Motor neuron (in vitro differentiated cells): Measurements from ENCODE around the gene EP300. TPM values are rescaled to one million over a fixed set of nuclear protein-coding genes. Genes with fewer than 3 reads are reported as not detected.
"Not testable (repeated sequence)": the region's sequence is repeated elsewhere in the genome, so short reads cannot be mapped to it uniquely, and the experiment has no call there.

ENCODE experiments used
- ATAC-seq, 8 experiments: fragments of 200-7000 bp; cut with Tn5 transposase; replicated peaks in 6 of 8; 2 replicates each; pipeline ENCODE4 v1.8.0; 2021; ENCODE audit warnings: mild to moderate bottlenecking in 8 of 8, moderate library complexity in 8 of 8
- H3K27ac ChIP-seq, 2 donors: fragments of 250-450 bp; sonication (Bioruptor Pico); 2 replicates each; pipeline ENCODE4 v1.9.0; 2021; ENCODE audit warnings: antibody characterized with exemption in 2 of 2, mild to moderate bottlenecking in 2 of 2, moderate library complexity in 1 of 2
- H3K4me1 ChIP-seq, 2 donors: fragments of 250-450 bp; sonication (Bioruptor Pico); replicated peaks in 1 of 2; 2 replicates each; pipeline ENCODE4 v1.6.1; 2021; ENCODE audit warnings: antibody characterized with exemption in 2 of 2, mild to moderate bottlenecking in 2 of 2, moderate library complexity in 1 of 2
- H3K4me3 ChIP-seq, 5 donors: fragments of 250-450 bp; sonication (Bioruptor Pico); 2 replicates each; pipeline ENCODE4 v1.9.0; 2021; ENCODE audit warnings: antibody characterized with exemption in 5 of 5, mild to moderate bottlenecking in 5 of 5, moderate library complexity in 4 of 5
- WGBS, 10 experiments: fragments of 450-650 bp; shearing (Covaris generic); methylation state at CpG; one replicate each; pipeline ENCODE4 v1.0.0; 2022; 5-methylcytosine and 5-hydroxymethylcytosine counted together
- in situ Hi-C, 9 experiments: fragments of 400-800 bp; cut with MboI; loops; one replicate each; pipeline ENCODE4 v1.15.0; 2021; ENCODE audit warnings: low sequenced_read_pairs in 9 of 9, low pct_unique_long_range_greater_than_20kb in 2 of 9; ENCODE audit not compliant: unreplicated experiment in 9 of 9
- total RNA-seq, 8 experiments: library from RNA; unstranded; fragments of 300-600 nt; gene quantifications; 2 replicates each; pipeline versions ENCODE4 v1.2.3 to v1.2.4, GENCODE V29; 2022

EP300 gene
- total RNA-seq, 8 experiments from 2014 or later, result 21.8 to 82.2 (median 32.4) TPM

DNA sequence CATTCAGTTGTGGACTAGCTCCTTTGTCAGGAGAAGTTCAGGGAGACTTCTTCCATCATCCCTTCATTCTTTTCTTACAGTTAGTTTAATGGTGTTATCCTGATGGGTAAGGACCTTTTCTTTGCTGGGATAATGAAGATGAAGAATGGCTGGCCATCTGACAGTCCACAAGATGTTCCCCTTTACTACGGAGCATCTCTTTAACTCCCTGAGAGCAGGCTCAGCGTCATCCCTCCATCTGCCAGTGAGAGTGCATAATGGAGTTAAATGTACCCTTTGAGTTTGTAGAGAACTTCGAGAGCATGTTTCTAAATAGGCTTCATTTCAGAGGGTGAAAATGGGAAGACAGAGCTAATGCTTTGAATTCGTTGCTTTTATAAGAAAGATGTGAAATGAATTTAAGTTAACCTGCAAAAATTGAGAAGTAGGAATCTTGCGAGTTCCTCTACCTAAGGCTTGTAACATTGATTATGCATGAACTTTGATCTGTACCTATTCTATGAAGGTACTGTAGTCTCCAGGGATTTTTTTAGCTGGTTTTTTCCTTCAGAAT, 1.7 kb downstream of the EP300 start:
- 0 to 29% (median 7%) methylated on average over 1 to 5 of the region's 5 CpGs; no CpG with 5 or more reads in 1 of the 10 experiments for WGBS, 10 experiments
- Histone ChIP-seq H3K4me1 (peaks cover 21 to 27% of the 10 kb centered on the region in 2 donors), H3K4me3 (peak overlapping the region; percentile 68 to 94 (median 82)), H3K27ac (no peak overlapping the region)
- in situ Hi-C loops, result loop anchor here in 4 of 9 experiments (10.0 to 25.0 kb wide), 3 partner anchors 132 to 157 kb away; partner anchors contain the start of gene RBX1 (in 3 of the 4)
- no peak for ATAC-seq

DNA sequence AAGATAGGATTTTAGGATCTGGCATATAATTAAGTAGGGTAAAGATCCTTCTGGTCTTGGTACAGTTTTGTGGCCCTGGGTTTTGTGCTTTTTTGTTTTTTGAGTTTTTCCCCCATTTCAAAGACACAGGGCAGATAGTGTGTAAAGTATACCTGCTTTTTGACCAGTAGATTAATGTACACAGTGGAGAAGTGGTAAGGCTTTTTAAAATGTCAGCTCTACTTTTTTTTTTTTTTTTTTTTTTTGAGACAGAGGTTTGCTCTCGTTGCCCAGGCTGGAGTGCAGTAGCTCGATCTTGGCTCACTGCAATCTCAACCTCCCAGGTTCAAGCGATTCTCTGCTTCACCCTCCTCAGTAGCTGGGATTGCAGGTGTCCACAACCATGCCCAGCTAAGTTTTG, 4.0 kb downstream of the EP300 start:
- 20 to 100% (median 76%) methylated on average over 1 to 3 of the region's 3 CpGs; no CpG with 5 or more reads in 3 of the 10 experiments for WGBS, 10 experiments
- Histone ChIP-seq H3K4me1 (peaks cover 17 to 23% of the 10 kb centered on the region in 2 donors), H3K4me3 (no peak overlapping the region), H3K27ac (no peak overlapping the region)
- ATAC-seq, result no peak
- in situ Hi-C loops, result loop anchor here in 4 of 9 experiments (10.0 to 25.0 kb wide), 3 partner anchors 134 to 159 kb away; partner anchors contain the start of gene RBX1 (in 3 of the 4)

DNA sequence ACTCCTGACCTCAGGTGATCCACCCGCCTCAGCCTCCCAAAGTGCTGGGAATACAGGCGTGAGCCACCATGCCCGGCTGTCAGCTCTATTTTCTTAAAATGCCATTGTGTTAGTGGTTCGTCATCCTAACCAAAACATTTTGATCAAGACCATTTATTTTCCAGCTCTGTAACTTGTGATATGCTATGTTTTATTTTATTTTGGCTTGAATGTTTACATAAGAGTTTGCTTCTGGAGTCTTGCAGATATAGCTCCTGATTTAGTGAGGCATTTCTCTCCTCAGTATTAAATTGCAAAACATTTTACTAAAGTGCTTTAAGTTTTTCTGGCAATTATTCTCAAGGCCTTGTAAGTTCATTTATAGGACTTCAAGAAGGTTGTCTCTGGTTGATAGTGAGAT, 4.4 kb downstream of the EP300 start:
- WGBS, 10 experiments, result 0 to 100% (median 95%) methylated on average over 1 to 4 of the region's 4 CpGs; no CpG with 5 or more reads in 1 of the 10 experiments
- in situ Hi-C loops, result loop anchor here in 4 of 9 experiments (10.0 to 25.0 kb wide), 3 partner anchors 135 to 160 kb away; partner anchors contain the start of gene RBX1 (in 3 of the 4)

DNA sequence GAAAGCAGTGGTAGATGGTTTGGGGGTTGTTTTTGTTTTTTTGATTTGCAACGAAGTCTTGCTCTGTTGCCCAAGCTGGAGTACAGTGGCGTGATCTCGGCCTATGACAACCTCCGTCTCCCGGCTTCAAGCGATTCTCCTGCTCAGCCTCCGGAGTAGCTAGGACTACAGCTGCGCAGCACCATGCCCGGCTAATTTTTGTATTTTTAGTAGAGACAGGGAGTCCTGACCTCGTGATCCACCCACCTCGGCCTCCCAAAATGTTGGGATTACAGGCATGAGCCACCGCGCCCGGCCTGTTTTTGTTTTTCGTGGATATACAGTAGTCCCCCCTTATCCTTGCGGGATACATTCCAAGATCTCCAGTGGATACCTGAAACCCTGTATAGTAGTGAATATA, 6.6 kb downstream of the EP300 start:
- ATAC-seq, result no peak
- WGBS, 10 experiments, result 69 to 100% (median 89%) methylated on average over 1 to 11 of the region's 16 CpGs; no CpG with 5 or more reads in 2 of the 10 experiments
- Histone ChIP-seq H3K27ac (no peak overlapping the region), H3K4me1 (peaks cover 17 to 23% of the 10 kb centered on the region in 2 donors), H3K4me3 (no peak overlapping the region)
- in situ Hi-C loops, result loop anchor here in 4 of 9 experiments (10.0 to 25.0 kb wide), 3 partner anchors 137 to 162 kb away; partner anchors contain the start of gene RBX1 (in 3 of the 4)

More for the DNA sequence above, 4.4 kb downstream of the EP300 start:
- H3K4me3 ChIP-seq, result no peak overlapping the region
- H3K27ac ChIP-seq, result no peak overlapping the region
- peaks cover 17 to 23% of the 10 kb centered on the region in 2 donors for H3K4me1 ChIP-seq
- no peak for ATAC-seq

DNA sequence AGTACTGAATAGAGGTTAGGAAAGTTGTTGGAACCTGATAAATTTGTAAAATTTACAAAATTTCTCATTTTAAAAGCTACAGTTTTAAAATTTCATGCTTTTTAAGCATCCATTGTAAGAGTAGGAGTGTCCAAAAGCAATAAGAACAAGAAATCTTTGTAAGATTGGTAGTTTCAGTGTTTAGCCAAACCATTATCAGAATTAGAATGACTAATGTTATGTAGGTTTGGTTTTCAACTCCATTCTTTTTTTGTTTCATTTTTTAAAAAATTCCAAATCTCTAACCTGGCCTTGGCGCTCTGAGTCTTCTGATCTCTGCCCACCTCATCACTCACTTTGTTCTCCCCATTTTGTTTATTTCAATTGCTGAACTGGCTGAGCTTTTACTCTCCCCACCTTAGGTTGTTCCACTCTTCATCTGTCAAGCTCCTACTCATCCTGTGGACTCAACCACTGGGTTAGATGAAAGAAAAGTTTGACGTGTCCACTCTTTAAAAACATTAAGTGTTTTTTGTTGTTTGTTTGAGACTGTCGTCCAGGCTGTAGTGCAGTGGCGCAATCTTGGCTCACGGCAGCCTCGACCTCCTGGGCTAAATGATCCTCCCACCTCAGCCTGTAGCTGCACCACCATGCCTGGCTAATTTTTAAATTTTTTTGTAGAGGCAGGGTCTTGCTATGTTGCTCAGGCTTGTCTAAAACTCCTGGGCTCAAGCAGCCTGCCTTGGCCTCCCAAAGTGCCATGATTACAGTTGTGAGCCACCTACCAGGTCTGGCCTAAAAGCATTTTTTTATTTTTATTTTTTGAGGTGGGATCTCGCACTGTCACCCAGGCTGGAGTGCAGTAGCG, 14.0 kb downstream of the EP300 start:
- no peak overlapping the region for H3K4me3 ChIP-seq
- no peaks in the 10 kb centered on the region for H3K4me1 ChIP-seq
- 66 to 100% (median 84%) methylated on average over 1 to 7 of the region's 8 CpGs; no CpG with 5 or more reads in 1 of the 10 experiments for WGBS, 10 experiments
- no peak for ATAC-seq
- no peak overlapping the region for H3K27ac ChIP-seq
- in situ Hi-C loops, result loop anchor here in 1 of 9 experiments (25.0 kb wide), 1 partner anchor 169 kb away; no protein-coding TSS in a partner anchor

DNA sequence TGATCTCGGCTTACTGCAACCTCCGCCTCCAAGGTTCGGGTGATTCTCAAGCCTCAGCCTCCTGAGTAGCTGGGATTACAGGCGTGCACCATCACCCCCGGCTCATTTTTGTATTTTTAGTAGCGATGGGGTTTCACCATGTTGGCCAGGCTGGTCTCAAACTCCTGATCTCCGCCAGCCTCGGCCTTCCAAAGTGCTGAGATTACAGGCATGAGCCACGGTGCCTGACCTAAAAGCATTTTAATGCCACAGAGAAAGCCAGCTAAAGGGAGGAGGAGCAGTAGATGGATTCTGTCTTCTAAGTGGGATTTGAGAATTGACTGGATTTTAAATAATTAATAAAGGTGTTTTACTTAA, 14.6 kb downstream of the EP300 start:
- in situ Hi-C loops, result loop anchor here in 1 of 9 experiments (25.0 kb wide), 1 partner anchor 170 kb away; no protein-coding TSS in a partner anchor
- H3K4me3 ChIP-seq, ATAC-seq, H3K27ac ChIP-seq, H3K4me1 ChIP-seq: not testable (repeated sequence)
- WGBS, 10 experiments, result 80 to 100% (median 88%) methylated on average over 1 to 9 of the region's 9 CpGs; no CpG with 5 or more reads in 3 of the 10 experiments

DNA sequence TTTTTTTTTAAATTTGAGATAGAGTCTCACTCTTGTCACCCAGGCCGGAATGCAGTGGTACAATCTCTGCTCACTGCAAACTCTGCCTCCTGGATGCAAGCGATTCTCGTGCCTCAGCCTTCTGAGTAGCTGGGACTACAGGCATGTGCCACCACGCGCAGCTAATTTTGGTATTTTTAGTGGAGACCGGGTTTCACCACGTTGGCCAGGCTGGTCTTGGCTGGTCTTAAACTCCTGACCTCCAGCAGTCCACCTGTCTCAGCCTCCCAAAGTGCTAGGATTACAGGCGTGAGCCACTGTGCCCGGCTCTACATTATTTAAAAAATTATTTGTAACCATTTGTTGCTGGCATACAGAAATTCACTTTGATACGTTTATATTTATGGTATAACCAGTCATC, 18.6 kb downstream of the EP300 start:
- in situ Hi-C loops, result loop anchor here in 1 of 9 experiments (25.0 kb wide), 1 partner anchor 174 kb away; no protein-coding TSS in a partner anchor
- Histone ChIP-seq H3K27ac (no peak overlapping the region), H3K4me3 (no peak overlapping the region), H3K4me1 (no peaks in the 10 kb centered on the region)
- ATAC-seq, result no peak
- WGBS, 10 experiments, result 58 to 100% (median 97%) methylated on average over 1 to 9 of the region's 10 CpGs; no CpG with 5 or more reads in 1 of the 10 experiments

DNA sequence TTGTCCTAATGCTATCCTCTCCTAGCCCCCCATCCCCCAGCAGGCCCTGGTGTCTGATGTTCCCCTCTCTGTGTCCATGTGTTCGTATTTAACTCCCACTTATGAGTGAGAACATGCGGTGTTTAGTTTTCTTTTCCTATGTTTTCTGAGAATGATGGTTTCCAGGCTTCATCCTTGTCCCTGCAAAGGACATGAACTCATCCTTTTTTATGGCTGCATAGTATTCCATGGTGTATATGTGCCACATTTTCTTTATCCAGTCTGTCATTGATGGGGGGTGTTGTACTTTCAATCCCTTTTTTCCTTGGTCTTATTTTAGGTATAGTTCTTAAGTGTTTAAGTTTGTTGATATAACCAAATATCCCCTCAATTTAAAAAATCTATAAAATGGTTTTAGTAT, 23.9 kb downstream of the EP300 start:
- H3K27ac ChIP-seq, result no peak overlapping the region
- no peak for ATAC-seq
- in situ Hi-C loops, result loop anchor here in 1 of 9 experiments (25.0 kb wide), 1 partner anchor 179 kb away; no protein-coding TSS in a partner anchor
- H3K4me3 ChIP-seq, result no peak overlapping the region
- WGBS, 10 experiments, result 80 to 100% (median 100%) methylated on average over 1 to 2 of the region's 2 CpGs; no CpG with 5 or more reads in 2 of the 10 experiments
- no peaks in the 10 kb centered on the region for H3K4me1 ChIP-seq

DNA sequence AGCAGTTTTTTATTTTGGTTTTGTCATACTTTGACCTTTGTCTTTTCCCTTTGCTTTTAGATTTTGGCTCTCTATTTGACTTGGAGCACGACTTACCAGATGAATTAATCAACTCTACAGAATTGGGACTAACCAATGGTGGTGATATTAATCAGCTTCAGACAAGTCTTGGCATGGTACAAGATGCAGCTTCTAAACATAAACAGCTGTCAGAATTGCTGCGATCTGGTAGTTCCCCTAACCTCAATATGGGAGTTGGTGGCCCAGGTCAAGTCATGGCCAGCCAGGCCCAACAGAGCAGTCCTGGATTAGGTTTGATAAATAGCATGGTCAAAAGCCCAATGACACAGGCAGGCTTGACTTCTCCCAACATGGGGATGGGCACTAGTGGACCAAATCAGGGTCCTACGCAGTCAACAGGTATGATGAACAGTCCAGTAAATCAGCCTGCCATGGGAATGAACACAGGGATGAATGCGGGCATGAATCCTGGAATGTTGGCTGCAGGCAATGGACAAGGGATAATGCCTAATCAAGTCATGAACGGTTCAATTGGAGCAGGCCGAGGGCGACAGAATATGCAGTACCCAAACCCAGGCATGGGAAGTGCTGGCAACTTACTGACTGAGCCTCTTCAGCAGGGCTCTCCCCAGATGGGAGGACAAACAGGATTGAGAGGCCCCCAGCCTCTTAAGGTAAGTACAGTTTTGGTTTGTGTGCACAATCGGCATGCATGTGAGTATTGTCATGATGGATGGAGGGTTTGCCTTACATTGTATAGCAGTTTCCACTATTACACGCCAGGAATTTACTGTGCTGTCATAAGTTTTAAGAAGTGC, 25.0 kb downstream of the EP300 start:
- in situ Hi-C loops, result loop anchor here in 1 of 9 experiments (25.0 kb wide), 1 partner anchor 180 kb away; no protein-coding TSS in a partner anchor
- H3K27ac ChIP-seq, result no peak overlapping the region

DNA sequence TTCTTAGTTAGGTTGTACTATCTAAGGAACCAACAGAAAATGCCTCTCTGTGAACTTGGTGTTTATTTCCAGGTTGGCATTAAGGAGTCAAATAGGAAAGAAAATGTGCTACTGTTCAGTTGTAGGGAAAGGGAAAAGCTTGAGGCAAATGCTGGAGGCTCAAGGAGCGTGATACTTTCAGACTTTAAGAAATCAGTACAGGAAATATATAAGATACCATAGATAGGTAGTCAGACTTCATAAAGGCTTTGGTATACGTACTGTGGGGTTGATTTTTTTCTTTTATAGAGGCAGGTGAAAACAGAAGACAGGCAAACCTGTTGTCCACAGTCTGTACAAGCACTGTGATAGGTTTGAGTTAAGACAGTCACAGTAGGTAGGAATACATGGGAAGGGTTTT, 30.8 kb downstream of the EP300 start:
- Histone ChIP-seq H3K4me1 (no peaks in the 10 kb centered on the region), H3K27ac (no peak overlapping the region), H3K4me3 (no peak overlapping the region)
- no peak for ATAC-seq
- in situ Hi-C loops, result loop anchor here in 1 of 9 experiments (25.0 kb wide), 1 partner anchor 186 kb away; no protein-coding TSS in a partner anchor
- WGBS, 10 experiments, result 83 to 100% (median 96%) methylated on average over 1 to 2 of the region's 2 CpGs; no CpG with 5 or more reads in 2 of the 10 experiments

More for the DNA sequence above, 25.0 kb downstream of the EP300 start:
- whole genome bisulfite sequencing, 10 experiments, result 63 to 100% (median 95%) methylated on average over 3 to 8 of the region's 9 CpGs; no CpG with 5 or more reads in 2 of the 10 experiments
- Histone ChIP-seq H3K4me3 (no peak overlapping the region), H3K4me1 (no peaks in the 10 kb centered on the region)
- ATAC-seq, result no peak

DNA sequence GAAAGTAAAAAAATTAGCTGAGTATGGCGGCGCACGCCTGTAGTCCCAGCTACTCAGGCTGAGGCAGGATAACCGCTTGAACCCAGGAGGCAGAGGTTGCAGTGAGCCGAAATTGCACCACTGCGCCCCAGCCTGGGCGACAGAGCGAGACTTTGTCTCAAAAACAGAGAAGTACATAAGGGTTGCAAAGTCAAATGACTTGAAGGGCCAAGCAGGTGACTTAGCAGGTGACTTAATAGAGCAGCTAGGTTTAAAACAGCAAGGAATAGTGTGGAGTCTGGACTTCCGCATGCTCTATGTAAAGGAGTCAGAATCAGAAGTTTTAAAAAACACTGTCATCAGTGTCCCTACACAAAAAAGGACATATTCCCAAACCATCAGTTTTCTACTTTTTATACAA, 31.7 kb downstream of the EP300 start:
- H3K4me1 ChIP-seq, result no peaks in the 10 kb centered on the region
- H3K27ac ChIP-seq, result no peak overlapping the region
- H3K4me3 ChIP-seq, result no peak overlapping the region
- ATAC-seq, result no peak
- 92 to 100% (median 99%) methylated on average over 1 to 9 of the region's 9 CpGs; no CpG with 5 or more reads in 2 of the 10 experiments for WGBS, 10 experiments
- in situ Hi-C loops, result loop anchor here in 1 of 9 experiments (25.0 kb wide), 1 partner anchor 187 kb away; no protein-coding TSS in a partner anchor

DNA sequence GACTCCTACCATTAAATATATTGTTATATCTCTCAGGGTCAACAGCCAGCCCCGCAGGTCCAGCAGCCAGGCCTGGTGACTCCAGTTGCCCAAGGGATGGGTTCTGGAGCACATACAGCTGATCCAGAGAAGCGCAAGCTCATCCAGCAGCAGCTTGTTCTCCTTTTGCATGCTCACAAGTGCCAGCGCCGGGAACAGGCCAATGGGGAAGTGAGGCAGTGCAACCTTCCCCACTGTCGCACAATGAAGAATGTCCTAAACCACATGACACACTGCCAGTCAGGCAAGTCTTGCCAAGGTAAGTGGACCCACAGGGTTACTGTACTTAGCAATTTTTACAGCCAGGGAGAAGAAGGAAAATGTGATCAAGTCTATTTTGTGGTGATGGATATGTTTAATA, 35.1 kb downstream of the EP300 start:
- Histone ChIP-seq H3K27ac (no peak overlapping the region), H3K4me3 (no peak overlapping the region), H3K4me1 (no peaks in the 10 kb centered on the region)
- ATAC-seq, result no peak
- 87 to 100% (median 100%) methylated on average over 1 to 3 of the region's 5 CpGs; no CpG with 5 or more reads in 5 of the 10 experiments for WGBS, 10 experiments
- in situ Hi-C loops, result loop anchor here in 1 of 9 experiments (25.0 kb wide), 1 partner anchor 290 kb away; no protein-coding TSS in a partner anchor
